ENCODE measurements around the gene NFIX.

DNA sequence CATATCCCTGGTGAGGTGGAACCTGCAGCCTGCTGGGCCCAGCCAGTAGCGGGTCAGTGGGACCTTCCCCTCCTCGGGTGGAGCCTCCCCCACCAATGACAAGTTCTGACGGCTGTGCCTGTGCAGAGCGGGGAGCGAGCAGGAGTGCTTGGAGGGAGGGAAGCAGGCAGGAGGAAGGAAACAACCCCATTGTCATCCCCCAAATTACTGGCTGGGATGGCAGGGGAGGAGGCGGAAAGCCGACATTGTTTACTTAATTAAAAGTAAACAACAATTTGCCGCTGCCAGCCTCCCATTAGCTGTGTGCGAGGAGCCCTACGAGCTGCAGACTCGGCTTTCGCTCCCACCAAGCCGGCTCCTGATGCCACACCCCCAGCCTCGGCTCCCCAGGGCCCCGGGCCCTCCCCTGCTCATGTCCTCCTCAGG lies 61.9 kb downstream of the NFIX start:
- TF ChIP-seq, protein P1, sequence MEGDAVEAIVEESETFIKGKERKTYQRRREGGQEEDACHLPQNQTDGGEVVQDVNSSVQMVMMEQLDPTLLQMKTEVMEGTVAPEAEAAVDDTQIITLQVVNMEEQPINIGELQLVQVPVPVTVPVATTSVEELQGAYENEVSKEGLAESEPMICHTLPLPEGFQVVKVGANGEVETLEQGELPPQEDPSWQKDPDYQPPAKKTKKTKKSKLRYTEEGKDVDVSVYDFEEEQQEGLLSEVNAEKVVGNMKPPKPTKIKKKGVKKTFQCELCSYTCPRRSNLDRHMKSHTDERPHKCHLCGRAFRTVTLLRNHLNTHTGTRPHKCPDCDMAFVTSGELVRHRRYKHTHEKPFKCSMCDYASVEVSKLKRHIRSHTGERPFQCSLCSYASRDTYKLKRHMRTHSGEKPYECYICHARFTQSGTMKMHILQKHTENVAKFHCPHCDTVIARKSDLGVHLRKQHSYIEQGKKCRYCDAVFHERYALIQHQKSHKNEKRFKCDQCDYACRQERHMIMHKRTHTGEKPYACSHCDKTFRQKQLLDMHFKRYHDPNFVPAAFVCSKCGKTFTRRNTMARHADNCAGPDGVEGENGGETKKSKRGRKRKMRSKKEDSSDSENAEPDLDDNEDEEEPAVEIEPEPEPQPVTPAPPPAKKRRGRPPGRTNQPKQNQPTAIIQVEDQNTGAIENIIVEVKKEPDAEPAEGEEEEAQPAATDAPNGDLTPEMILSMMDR (optimal IDR thresholded peaks at IDR 0.05 in 1 of 3, IDR thresholded peaks at IDR 0.05 in 1 of 3, conservative IDR thresholded peaks at IDR 0.05 in 1 of 3; ENCODE audit: extremely low read depth in 1 of 3, insufficient read depth in 2 of 3, low read length in 3 of 3), result no peak
- no peak for TF ChIP-seq EZH2 (IDR thresholded peaks at IDR 0.05; ENCODE audit: low read length)
